GM18498 (cell line): ENCODE data around the gene CELSR1.

ENCODE experiments used
- ATAC-seq: cut with Tn5 transposase; IDR thresholded peaks from one replicate; pipeline ENCODE4 v1.9.1; 2021; ENCODE audit warnings: mild to moderate bottlenecking, moderate library complexity; ENCODE audit not compliant: unreplicated experiment

The CELSR1 gene

GRCh38 chr22:46557736-46558480 lies 20.5 kb upstream of the CELSR1 start:
- ATAC-seq: no peak

GRCh38 chr22:46556775-46557174 lies 19.4 kb upstream of the CELSR1 start:
- ATAC-seq: no peak

DNA sequence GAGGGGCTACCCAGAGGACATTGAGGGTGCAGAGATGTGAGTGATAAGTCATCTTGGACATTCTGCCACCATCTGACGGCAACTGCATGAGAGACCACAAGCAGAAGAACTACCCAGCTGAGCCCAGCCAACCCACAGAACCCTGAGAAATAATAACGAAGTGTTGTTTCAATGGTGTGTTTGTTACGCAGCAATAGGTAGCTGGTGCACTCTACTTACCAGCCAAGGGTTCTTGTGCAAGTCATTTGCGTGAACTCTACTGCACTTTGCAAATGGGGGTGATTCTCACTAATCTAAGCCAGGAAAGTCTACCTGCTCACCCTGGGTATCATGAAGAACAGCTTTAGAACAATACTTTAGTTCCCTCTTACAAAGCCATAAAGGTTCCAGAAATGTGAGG lies 15.8 kb upstream of the CELSR1 start:
- ATAC-seq: no peak

DNA sequence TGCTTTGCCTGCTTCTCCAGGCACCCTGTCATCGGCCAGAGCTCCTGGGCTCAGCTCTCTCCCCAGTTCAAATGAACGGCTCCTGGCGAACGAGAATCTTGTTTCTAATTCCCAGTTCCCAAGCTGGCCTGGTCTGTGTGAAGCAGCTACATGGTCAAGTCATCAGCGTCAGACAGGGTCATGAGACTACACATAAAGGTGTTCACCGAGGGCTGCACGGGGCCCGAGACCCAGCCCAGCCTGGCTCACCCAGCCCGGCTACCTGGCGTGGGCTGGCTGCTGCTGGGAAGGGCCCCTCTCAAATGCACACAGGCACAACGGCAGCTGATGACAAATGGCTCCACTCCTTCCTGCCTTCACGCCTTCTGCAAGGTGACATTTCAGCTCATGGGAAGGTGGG lies 14.6 kb upstream of the CELSR1 start:
- ATAC-seq: no peak

- ATAC-seq: no peak
Observed at GRCh38 chr22:46551321-46551720, 13.9 kb upstream of the CELSR1 start.

GRCh38 chr22:46549971-46550641 lies 12.7 kb upstream of the CELSR1 start:
- no peak for ATAC-seq

DNA sequence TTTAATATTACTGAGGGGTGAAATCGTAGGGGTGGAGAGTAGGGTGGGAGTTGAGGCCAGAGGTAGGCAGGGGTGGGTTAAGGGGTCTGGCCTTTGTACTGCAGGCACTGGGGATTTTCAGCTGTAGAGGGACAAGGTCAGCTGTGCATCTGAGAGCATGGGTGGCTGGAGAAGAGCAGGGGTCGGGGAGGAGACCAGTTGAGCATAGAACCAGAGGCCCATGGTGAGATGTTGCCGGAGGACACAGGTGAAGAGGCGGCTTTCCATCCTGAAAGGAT lies 12.1 kb upstream of the CELSR1 start:
- ATAC-seq: no peak

- no peak for ATAC-seq
Observed at GRCh38 chr22:46547883-46548244, 10.4 kb upstream of the CELSR1 start.

DNA sequence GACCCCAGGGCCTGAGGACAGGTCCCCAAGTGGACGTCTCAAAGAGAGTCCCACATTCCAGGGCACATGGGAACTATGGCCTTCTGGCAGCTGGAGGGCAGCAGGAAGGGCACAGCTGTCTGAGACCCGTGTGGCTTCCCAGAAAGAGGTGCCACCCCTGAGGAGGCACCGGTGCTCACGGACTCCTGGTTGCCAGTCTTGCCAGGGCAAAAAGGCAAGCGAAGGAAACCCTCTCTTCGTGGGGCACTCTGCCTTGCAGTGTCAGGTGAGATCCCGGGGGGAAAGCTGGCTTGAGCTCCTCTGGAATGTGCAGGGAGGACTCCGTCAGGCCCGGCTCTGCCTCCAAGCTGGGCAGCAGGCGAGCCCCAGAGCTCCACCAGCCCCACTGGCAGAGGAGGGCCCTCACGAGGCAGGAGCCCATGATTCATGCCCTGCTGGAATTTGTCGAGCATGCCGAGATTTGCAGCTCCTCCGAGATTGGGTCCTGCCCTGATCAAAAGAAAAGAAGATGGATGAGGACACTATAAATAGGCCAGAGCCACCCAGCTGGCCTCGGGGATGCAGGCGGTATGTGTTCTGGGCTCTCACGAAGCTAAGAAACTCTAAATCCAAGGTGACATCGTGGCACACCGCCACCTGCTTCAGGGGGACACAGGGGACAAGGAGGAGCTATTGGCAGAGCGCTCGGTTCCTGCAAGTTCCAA lies 9.9 kb upstream of the CELSR1 start:
- ATAC-seq: no peak

DNA sequence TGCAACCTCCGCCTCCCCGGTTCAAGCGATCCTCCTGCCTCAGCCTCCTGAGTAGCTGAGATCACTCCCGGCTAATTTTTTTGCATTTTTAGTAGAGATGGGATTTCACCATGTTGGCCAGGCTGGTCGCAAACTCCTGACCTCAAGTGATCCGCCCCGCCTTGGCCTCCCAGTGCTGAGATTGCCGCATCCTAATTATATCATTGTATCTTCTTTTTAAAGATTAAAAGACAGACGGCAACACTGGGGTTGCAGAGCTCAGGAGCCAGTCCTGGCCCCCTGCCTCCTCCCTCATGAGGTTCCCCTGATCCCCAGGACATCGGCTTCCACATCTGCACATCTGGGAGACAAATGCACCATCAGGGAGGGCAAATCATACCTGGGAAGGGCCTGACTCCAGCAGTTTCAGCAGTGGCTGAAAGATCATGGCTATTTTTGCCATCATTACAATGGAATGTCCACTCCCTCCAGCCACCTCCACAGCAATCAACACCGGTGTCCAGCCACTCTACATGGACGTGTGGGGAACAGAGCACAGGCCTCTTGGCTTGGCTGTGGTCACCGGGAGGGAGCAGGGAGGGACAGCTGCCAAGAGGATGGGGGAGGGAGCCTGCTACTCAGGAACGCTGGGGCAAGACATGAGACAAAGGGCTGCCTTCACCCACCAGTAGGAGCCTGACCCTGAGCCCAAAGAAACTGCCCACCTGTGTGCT lies 9.2 kb upstream of the CELSR1 start:
- no peak for ATAC-seq

- no peak for ATAC-seq
Observed at GRCh38 chr22:46545086-46545792, 7.8 kb upstream of the CELSR1 start.

GRCh38 chr22:46542011-46542985 lies 4.9 kb upstream of the CELSR1 start:
- peak; percentile 65 for ATAC-seq

DNA sequence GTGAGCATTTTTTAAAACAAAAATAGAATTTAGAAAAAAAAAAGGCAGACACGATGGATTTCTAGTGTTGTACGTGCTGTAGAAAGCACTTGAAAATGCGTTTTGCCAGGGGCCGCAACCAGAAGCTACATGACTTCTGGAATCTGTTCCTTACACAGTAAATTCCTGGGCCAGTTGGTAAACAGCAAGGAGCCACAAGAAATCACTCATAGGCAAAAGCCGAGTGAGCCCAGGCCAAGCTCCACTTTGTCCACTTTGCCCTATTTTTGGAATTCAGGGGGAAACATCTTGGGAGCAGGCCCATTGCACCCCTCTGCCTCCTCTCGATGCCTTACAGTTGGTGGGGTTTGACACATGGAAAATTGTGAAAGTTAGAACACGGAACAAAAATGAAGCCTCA lies 4.1 kb upstream of the CELSR1 start:
- ATAC-seq: no peak

- ATAC-seq: no peak
Observed at GRCh38 chr22:46540874-46541273, 3.5 kb upstream of the CELSR1 start.

GRCh38 chr22:46539169-46539568 lies 1.7 kb upstream of the CELSR1 start:
- ATAC-seq: no peak

DNA sequence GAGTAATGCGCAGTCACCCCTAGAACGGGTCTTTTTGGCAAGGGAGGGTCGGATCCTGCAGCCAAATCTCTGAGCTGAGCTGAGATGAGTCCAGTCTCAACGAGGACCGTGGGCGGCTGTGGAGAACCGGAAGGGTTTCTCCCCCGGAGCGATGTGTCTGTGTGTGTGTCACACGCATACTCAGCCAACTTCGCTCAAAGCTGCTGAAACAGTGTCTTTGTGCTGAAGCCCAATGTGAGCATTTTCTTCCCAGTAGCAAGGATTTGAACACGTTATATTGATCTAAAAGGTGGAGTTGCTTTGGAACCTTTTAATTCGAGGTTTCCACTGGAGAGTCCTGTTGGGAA lies 1.4 kb upstream of the CELSR1 start:
- ATAC-seq: no peak

GRCh38 chr22:46537946-46538813 lies 760 bp upstream of the CELSR1 start:
- no peak for ATAC-seq

DNA sequence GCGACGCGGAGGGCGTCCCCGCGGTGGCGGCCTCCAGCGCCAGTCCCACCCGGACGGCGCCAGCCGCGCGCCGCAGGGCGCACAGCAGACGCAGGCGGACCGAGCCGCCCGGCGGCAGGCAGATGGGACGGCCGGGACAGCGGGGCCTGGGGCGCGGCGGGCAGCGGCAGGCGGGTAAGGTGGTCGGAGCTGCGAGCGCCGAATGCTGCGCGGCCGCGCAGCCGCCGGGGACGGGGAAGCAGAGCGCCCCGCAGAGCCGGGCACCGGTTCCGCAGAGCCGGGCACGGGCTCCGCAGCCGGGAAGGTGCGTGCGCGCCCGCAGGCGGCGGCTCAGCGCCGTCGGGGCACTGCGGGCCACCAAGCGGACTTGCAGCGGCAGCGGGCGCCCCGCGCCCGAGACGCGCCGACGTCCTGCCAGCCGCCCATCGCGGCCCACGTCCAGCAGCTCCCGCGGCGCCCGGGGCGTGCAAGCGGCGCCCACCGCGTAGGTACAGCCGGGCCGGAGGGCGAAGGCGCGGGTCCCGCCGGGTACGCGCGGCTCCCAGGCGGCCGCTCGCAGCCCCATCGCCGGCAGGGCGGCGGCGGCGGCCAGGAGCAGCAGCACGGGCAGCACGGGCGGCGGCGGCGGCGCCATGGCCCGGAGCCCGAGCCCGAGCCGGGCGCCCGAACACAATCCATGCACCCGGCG lies 739 bp downstream of the CELSR1 start:
- no peak for ATAC-seq
